A549 (cell line): ENCODE data around the gene UMAD1.

ENCODE experiments used
- BHLHE40 ChIP-seq: IDR thresholded peaks from 2 replicates; pipeline ENCODE4 v1.6.1; 2012; ENCODE audit warnings: low read depth, low read length, inconsistent platforms
- CBX2 ChIP-seq: fragments of 200-600 bp; sonication (generic); IDR thresholded peaks from 2 replicates; pipeline ENCODE4 v1.6.1; 2016; ENCODE audit warnings: low read depth, mild to moderate bottlenecking, borderline replicate concordance
- CHD2 ChIP-seq: fragments of 150-350 bp; IDR thresholded peaks from 2 replicates; pipeline ENCODE4 v1.6.1; 2014; ENCODE audit warnings: low read length; ENCODE audit not compliant: partially characterized antibody
- CTCF ChIP-seq: fragments of >200 bp; sonication (Bioruptor Twin); formaldehyde crosslinking; IDR thresholded peaks from 3 replicates; pipeline ENCODE4 v1.5.1; 2016
- EHMT2 ChIP-seq: fragments of 200-600 bp; sonication (generic); IDR thresholded peaks from 2 replicates; pipeline ENCODE4 v1.6.1; 2016; ENCODE audit warnings: antibody characterized with exemption, low read depth, mild to moderate bottlenecking, moderate library complexity
- ELK1 ChIP-seq: fragments of 150-350 bp; IDR thresholded peaks from 2 replicates; pipeline ENCODE4 v1.6.1; 2014; ENCODE audit warnings: low read depth, mild to moderate bottlenecking, low read length
- MAFK ChIP-seq: fragments of 450-650 bp; IDR thresholded peaks from 2 replicates; pipeline ENCODE4 v1.6.1; 2014; ENCODE audit not compliant: partially characterized antibody
- MAX ChIP-seq: IDR thresholded peaks from 2 replicates; pipeline ENCODE4 v1.6.1; 2012
- PBX3 ChIP-seq: IDR thresholded peaks from 2 replicates; pipeline ENCODE4 v1.6.1; 2012
- POLR2A ChIP-seq: IDR thresholded peaks from 2 replicates; pipeline ENCODE4 v1.6.1; 2012; ENCODE audit warnings: mild to moderate bottlenecking, low read length
- RAD21 ChIP-seq, 2 experiments: fragments of >200 bp in 1 of 2; sonication (Bioruptor Twin) in 1 of 2; formaldehyde crosslinking in 1 of 2; IDR thresholded peaks in 1 of 2; conservative IDR thresholded peaks in 1 of 2; 2 replicates in 1 of 2; 3 replicates in 1 of 2; pipeline ENCODE4 v1.6.1; 2012 to 2018; ENCODE audit warnings: inconsistent platforms in 1 of 2
- REST ChIP-seq: fragments of 200-600 bp; sonication (generic); IDR thresholded peaks from 2 replicates; pipeline ENCODE4 v1.6.1; 2016; ENCODE audit warnings: antibody characterized with exemption, mild to moderate bottlenecking, moderate library complexity
- RFX5 ChIP-seq: fragments of 450-650 bp; IDR thresholded peaks from 2 replicates; pipeline ENCODE4 v1.7.1; 2014; ENCODE audit warnings: antibody characterized with exemption, mild to moderate bottlenecking, moderate library complexity
- ZFP36 ChIP-seq: fragments of 450-650 bp; IDR thresholded peaks from 2 replicates; pipeline ENCODE4 v1.6.1; 2014; ENCODE audit warnings: borderline replicate concordance; ENCODE audit not compliant: partially characterized antibody

- TF ChIP-seq PBX3 (no peak), CBX2 (no peak), REST (no peak), MAFK (no peak), RFX5 (no peak), CTCF (no peak), MAX (no peak), CHD2 (no peak), RAD21 (conservative IDR thresholded peaks at IDR 0.05 in 1 of 2, IDR thresholded peaks at IDR 0.05 in 1 of 2) (no peak), ELK1 (no peak), BHLHE40 (no peak), EHMT2 (no peak), POLR2A (no peak), ZFP36 (no peak)
Measured at GRCh38 chr7:7911369-7912123, 271.0 kb downstream of the UMAD1 start.
